D721Med (cell line): ENCODE measurements around the gene TGM4.

Experiments
- DNase-seq: peaks from one replicate; pipeline ENCODE4 v3.0.0; 2011; ENCODE audit warnings: low spot score; ENCODE audit not compliant: insufficient read length
- FAIRE-seq: peaks from 2 replicates; lab custom pipeline; 2011; peaks lifted over from hg19 to GRCh38; lab: Jason Lieb, UNC
- CTCF ChIP-seq: IDR thresholded peaks from 2 replicates; pipeline ENCODE4 v1.5.1; 2012; ENCODE audit warnings: mild to moderate bottlenecking, control low read depth; ENCODE audit not compliant: insufficient read depth; ENCODE audit errors: missing control alignments

Gene TGM4

DNA sequence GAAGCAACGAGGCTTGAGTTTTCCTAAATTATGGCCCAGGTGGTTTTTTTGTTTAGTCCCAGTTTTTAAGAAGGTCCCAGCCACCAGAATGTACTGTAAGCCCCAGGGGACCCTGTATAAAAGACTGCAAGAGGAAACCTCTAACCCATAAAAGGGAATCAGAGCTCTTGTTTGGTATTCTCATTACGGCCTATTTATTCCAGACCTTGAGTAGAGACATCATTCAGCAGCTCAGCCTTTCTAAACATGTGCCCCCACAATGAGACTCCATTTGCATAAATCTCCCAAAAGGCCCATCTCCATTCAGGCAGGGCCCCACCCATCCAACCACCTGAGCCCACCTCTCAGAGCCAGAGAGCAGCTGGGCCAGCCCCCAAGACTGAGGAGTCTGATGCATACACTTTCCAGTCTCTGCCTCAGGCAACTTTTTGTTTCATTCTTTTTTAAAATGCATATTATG is 75.9 kb downstream of the TGM4 start:
- DNase-seq: no peak
- TF ChIP-seq CTCF: no peak
- FAIRE-seq: no peak

DNA sequence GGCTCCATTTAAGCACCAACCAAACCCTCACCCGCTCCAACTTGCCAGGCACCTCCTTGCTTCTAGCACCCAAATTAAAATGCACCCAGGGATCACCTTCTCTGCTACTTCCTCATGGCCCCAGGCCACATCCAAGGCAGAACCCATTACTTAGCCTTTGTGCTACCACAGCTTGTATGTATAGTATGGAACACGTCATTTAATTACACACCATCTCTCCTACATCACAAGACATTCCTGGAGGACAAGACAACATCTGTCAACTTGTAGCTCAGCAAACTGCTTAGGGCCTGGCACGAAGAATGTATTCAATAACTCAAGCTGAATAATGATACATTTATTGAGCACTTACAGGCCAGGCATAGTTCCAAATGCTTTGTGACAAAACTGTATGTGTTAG is 78.3 kb downstream of the TGM4 start:
- FAIRE-seq (no peak), DNase-seq (no peak)
- no peak for TF ChIP-seq CTCF

DNA sequence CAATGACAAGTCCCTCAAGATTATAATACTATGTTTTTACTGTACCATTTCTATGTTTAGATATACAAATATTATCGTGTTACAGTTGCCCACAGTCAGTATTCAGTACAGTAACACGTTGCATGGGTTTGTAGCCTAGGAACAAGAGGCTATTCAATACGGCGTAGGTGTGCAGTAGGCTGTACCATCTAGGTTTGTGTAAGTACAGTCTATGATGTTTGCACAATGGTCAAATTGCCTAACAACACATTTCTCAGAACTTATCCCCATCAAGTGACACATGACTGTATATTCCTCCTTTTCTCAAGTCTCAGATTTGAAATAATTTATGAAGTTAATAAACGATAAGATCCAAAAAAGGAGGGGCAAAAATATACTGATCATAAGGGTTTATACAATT is 79.9 kb downstream of the TGM4 start:
- FAIRE-seq (no peak), DNase-seq (no peak)
- no peak for TF ChIP-seq CTCF

- DNase-seq: no peak
- TF ChIP-seq CTCF: no peak
- no peak for FAIRE-seq
These were observed 80.6 kb downstream of the TGM4 start for GRCh38 chr3:44954962-44955361.

DNA sequence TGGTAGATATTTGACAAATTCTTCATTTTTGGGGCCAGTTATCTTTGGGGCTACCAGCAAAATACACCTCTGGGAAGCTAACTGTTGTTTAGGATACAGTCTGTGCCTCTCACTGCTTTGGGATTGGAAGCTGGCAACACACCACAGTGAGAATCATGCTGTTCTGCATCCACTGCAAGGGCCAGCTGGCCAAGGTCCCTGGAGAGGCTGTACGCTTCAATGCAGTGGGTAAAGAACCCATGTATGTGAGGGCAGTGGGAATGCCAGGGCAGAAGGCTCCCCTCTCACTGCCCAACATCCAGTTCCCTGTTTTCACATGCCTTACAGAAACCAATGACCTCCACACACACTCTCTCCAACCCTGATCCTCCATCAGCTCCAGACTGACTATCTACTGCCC is 81.5 kb downstream of the TGM4 start:
- no peak for TF ChIP-seq CTCF
- FAIRE-seq (no peak), DNase-seq (no peak)

DNA sequence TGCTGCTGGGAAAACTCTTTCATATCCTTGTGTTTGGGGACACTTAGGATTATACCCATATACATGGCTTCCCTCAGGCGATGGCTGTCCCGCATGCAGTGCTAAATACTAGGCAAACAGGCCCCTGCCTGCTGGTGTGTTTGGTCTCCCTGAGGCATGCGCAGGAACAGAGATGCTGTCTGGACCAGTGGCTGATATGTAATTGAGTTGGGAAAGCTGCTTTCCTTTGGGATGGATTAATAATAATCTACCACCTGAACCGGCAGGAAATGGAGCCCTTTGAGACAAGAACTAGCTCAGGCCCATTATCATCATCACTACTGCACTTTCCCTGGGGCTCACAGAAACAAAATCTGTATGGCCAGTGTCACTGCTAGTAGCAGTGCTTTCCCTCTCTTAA is 83.6 kb downstream of the TGM4 start:
- no peak for DNase-seq
- FAIRE-seq: no peak
- no peak for TF ChIP-seq CTCF

- TF ChIP-seq CTCF: no peak
- DNase-seq (no peak), FAIRE-seq (no peak)
These were observed 84.0 kb downstream of the TGM4 start for GRCh38 chr3:44958386-44958785.
